Measurements from ENCODE around the gene RIMS4.

RIMS4 gene

DNA sequence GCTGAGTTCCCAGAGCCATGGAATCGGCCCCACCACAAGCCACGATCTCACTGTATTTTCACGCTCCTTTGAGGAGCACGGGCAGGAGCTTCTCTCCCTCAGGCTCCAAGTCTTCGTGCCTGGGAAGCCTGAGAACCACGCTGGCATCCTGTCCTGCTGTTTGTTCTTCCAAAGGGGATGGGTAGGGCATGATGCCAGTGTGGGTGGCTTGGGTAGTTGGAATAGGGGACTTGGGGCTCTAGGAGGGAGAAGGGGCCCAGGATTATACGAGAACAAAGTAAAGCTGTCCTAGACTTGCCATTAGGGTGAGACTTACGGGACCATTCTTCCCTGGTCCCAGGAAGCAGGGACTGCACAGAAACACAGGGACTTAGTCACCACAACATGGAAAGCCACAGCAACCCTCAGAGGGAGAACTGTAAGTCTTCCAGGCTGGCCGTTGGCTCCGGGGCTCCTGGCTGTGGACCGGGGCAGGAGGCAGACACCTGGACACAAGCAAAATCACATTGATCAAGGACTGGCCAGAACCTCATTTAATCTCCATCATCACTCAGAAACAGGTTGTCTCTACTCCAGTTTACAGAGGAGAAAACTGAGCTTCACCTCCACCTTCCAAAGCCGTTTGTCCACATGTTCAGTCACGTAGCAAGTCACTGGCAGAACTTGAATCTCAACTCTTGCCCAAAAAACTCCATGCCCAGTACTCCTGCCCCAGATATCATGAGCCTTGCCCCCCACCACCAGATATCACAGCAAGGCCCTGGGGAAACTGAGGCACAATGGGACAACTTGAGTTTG lies 93.8 kb downstream of the RIMS4 start:
- DNase-seq = no peak

DNA sequence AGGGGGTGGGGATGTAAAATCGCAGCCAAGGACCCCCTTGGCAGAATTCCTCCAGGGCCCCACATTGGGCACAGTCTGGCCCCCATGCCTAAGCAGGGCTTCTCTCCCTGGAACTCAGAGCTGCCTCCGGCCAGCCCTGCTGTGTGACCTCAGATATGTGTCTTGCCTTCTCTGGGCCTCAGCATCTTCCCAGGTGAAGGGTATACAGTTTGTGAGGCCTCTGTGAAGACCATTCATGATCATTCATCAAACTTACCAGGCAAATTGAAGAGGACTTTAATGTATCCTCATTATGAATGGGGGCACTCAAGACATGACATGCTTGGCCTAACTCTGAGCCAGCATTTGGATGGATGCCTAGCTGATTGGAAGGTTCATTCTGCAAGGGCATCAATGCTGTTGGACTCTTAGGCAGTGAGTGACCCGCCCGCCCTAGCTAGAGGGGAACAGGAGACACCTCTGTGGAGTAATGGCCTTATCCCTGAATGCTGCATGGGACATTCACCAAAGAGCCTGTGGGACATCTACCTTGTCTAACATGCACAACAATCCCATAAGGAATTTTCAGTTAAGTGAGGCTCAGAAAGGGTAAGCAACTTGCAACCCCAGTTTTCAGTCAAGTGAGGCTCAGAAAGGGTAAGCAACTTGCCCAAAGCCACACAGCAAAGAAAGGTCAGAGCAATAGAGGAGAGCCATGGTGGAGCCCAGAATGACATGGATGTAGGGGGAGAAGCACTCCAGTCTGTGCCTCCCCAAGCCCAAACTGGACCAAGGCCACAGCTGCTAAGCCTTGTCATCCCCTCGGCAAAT lies 94.6 kb downstream of the RIMS4 start:
- DNase-seq = no peak

DNA sequence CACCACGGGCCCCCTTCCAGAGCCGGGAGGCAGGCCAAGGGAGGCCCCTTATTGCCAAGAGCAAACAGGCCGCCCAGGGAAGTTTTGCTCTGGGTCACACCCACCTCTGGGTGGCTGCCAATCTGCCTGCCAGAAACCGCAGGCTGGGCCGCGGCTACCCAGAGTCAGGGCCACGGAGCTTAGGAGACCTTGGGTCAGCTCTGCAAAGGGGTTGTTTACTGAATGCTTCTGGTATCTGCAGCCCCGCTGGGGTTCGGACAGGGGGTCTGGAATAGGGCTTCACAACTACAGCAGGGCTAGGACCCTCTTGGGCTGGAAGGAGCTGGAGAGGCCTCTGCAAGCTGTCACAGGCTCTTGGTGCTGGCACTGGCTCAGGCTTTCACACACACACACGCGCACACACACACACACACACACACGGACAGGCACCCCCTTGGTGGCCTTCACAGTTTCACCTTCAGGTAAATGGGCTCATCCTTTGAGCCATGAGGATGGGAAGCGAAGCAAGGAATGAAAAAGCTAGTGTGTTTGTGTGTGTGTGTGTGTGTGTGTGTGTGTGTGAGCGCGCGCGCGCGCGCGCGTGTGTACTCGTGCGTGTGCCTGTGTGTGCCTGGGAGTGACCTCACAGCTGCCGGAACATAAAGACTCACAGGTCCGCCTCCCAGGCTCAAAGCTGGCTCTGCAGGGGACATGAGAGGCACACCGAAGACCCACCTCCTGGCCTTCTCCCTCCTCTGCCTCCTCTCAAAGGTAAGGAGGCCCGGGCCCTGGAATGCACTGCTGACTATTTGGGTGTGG lies 95.4 kb downstream of the RIMS4 start, which contains the start of gene CCN5:
TSS of gene CCN5 (plus strand) at position 669 of the 798 bp plus-strand sequence. CDS start at position 691, 22 bp downstream.
- DNase-seq = peak; percentile 51

DNA sequence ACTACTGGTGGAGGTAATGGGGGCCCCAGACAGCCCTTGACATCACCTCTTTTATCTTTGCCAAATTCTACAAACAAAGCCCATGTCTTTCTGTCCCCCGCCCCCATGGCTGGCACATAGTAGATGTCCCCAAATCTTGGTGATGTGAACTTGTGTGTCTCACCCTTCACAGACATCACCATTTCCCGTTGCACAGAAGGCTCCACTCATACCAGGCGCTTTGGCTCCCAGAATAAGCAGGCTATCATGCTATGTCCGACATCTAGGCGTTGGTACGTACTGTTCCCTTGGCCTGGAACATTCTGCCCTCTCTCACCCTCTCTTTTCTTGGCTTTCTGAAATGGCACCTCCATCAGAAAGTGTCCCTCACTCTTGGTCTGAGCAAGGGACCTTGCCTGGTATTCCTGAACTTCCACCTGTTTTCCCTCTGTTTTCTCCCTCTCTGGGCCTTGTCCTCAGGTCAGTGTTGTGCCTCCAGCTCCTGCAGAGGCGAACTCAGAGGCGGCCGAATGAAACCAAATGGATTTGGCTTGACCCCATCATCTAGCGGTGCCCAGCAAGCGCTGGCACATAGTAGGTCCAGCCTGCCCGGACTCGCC lies 96.1 kb downstream of the RIMS4 start:
- DNase-seq = no peak

DNA sequence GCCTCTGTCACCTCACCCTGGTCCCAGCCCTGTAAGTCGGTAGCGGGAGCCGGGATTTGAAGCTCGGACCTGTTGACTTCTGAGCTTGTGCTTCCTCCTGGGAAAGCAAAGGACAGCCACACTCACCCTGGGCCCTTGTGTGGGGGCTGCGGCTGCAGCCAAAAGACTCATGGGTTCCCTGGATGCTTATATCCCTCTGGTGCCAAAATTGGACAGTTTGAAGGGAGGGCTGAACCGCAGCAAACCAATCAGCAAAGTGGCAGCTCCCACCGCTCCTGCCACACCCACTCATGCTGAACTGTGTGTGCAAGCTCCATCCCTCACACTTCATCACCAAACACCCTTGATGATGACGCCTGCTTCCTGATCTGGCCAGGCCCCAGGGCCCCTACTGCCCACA lies 99.1 kb downstream of the RIMS4 start:
- no peak for DNase-seq

DNA sequence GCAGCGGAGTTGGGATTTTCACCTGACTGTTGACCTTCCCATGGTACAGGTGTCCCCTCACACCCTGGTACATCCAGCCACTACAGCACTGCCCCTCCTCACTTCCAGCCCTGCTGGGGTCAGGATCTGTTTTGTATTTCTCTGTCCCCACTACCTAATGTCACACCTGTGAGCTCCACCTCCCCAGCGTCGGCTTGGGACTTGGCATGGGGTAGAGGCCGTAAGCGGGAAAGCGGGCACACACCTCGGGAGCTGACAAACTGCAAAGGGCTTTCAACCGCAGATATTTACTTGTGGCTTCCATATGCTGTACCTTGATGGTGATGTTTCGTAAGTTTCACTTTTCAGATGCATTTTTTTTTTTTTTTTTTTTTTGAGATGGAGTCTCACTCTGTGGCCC lies 100.5 kb downstream of the RIMS4 start:
- DNase-seq = no peak

DNA sequence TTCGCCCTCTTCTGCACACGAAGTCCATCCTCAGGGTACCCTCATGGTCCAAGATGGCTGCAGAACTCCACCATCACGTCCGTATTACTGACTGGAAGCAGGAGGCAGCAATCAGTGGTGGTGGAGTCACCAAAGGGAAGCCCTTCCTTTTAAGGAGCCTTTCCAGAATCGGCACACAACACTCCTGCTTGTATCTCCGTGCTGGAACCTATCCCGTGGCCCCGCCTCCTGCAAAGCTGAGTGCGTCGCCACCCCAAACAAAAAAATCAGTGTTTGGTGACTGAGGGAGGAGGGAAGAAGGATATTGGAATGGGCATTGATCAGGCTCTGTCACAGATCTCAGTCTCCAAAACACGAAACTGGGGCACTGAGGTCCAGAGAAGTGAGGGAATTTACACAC lies 101.0 kb downstream of the RIMS4 start:
- DNase-seq = no peak

DNA sequence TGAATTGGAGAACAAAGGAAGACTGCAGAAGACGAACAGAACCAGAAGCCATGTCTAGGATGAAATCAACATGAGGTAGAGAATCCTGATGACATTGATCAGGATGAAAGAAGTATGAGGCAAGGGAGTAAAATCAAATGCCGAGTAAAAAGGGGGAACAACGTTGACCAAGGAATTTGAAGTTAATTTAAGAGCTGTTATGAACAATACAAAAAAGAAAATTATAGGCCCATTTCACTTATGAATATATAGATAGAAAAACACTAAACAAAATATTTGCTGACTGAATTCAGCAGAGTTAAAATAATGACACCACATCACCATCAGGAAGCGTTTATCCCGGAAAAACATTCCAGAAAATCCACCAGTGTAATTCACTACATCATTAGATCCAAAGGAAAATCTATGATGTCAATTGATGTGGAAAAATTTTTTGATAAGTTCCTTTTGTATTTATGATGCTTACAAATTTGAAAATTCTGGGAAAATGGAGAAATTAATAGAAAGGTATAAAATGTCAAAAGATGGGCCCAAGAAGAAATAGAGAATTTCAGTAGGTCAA lies 103.2 kb downstream of the RIMS4 start:
- no peak for DNase-seq

DNA sequence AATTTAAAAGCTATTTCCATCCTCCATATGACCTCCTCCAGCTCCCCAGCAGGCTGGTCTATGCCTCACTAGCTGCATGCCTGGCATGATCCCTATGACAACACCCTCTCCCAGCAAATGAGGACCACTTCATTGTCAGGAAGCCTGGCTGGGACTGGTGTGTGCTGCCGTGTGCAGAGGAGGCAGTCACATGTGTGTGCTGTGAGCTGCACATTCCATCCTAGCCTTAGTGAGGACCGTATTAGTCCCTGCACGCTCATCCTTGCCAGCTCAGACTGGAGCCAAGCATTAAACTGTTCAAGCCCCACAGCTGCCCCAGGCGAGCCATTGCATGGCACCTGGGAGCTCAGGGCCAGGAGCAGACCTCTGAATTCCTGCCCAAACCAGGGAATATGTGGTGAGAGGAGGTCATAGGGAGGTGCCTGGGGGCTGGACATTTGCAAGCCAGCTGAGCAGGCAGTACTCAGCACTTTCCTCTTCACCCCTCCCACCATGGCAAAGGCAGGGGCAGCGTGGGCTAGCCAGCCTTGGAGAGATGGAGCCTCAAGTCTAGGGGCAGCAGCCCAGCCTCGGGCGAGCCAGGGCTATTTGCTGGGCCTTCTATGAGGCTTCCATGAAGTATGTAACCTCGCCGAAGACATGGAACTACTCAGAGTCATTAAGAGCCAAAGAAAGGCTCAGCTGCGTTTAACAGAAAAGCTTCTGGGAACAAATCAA lies 103.9 kb downstream of the RIMS4 start:
- DNase-seq = no peak

DNA sequence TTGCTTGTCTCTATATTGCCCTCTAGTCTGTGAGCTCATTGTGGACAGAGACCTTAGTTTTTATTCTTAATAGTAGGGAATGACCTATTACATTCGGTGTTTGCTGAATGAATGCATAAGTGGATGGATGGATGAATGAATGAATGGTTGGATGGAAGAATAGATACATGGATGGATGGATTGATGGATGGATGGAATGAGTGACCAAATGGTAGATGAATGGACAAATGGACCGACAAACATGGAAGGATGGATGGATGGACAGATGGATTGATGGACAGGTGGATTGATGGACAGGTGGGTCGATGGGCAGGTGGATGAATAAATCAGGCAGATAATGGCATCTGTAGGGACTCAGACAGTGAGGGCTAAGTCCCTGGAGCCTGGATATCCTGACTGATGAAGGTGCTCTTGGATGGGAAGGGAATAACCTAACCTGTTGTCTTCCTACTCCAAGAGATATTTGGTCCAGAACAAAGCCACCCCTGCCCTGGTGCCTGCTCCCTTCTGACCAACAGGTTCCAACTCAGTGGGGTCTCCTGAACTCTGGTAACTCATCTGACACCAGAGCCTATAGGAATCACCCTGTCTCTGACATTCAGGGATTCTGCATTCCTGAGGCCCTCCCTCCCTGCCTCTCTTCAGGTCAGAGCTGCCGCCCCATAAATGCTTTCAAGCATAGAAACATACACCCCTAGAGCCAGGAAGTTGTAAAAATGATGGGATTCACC lies 104.8 kb downstream of the RIMS4 start:
- no peak for DNase-seq

DNA sequence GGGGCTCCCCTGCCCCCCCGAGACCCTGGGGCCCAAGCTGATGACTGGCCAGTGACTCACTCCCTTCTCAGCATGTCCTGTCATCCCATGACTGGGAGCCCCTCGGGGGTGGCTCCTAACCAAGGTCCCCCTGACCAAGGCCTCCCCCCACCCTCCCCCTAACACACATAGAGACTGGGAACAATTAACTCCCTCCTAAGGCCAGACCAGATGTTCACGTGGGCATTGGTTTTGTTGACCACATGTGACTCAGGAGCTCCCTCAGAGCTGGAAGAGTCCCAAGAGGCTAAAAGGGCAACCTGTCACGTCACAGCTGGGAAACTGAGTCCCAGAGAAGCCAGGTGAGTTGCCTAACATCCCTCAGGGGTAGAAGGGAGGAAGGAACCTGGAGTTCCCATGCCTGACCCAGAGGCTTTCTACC lies 105.8 kb downstream of the RIMS4 start:
- no peak for DNase-seq

DNA sequence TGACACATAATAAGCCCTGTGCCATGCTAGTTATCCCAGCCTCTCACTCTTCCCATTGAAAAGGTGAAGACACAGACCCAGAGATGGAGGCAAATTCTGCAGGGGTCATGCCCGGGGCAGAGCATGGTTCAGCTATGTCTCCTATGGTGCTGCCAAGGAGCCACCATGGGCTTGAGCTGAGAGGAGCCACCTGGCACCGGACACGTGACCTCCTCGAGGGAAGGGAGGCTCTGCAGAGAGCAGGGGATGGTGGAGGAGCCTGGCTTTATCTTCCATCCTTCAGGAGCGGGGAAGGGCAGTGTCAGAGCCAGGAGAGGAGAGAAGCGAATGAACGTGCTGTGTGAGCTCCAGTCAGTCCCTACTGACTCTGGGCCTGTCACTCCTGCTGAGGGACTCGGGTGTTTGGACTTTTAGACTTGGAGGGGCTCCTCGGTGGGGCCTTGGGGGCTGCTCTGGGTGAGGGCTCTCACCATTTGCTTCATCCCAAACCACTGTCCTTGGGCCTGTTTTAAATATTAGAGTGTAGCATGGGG lies 106.3 kb downstream of the RIMS4 start:
- no peak for DNase-seq

DNA sequence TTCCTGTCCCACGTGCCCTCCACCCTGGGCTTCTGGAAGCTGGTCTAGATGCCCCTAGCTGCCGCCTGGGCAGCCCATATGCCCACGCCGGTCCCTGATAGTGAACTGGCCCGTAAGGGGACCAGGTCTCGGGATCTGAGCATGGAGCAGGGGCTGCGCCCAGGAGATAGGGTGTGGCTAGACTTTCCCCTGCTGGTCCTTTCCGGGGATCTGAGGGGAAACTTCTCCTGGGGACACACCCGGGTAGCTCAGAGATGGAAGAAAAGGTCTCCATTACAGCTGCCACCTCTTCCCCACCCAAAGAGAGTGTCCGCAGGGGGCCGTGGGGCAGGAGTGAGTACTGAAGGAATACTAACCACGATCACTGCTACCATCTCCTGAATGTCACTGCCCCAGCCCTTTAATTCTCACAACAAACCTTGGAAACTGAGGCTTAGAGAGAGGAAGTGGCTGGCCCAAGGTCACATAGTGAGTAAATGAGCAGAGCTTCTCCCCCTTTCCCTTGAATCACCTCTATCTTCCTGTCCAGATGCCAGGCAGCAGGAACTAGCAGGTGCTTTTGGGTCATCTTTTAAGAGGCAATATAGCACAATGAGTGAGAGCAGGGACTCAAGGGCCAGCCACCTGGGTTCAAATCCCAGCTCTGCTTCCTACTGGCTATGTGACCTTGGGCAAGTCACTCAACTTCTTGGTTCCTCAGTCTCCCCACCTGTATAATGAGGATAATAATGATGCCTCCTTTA lies 107.0 kb downstream of the RIMS4 start:
- no peak for DNase-seq

DNA sequence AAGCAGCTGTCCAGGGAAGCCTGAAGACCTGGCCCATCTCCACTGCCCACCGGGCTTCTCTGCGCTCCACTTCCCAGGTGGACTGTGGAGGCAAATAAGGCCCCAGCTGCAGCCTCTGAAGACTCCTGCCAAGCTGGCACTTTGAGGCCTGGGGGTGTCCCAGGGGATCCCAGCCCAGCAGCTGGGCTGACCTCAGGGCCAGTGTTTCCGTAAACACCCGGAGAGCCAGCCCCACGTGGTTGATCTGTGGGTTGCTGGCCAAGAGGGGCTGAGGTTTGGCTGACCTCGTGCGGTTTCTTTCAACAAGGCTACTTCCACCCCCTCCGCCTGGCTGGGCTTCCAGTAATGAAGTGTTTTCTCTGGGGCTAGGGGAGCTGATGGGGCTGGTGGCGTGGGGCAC lies 107.6 kb downstream of the RIMS4 start:
- DNase-seq = no peak

DNA sequence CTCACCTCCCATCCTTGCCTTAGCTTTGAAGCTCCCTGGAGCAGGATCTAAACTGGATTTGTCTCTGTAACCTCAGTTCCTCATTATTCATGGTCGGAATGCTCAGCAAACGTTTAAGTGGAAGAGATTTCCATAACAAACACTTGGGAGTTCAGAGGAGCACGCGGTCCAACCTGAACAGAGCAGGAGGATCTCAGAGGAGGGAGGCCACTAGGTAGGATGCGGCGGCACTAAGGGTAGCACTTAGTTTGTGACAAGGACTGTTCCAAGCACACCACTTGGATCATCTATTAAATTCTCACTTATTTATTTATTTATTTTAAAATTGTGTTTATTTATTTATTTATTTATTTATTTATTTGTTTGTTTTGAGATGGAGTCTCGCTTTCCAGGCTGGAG lies 108.5 kb downstream of the RIMS4 start:
- DNase-seq = no peak

Data from NCI-H1694 treated with DMSO at 0.1 percent for 48 hours (cell line).